Left lobe of liver (tissue), 2 donors: ENCODE results near the gene P4HTM. TPM values are rescaled to one million over a fixed set of nuclear protein-coding genes. Genes with fewer than 3 reads are reported as not detected.
A peak's percentile ranks its signal among the peaks of the same experiment; 100 is the strongest.

Experiments
- ATAC-seq: fragments of 200-7000 bp; cut with Tn5 transposase; one replicate; pipeline ENCODE4 v1.9.1; 2020; ENCODE audit warnings: mild to moderate bottlenecking, moderate library complexity
- DNase-seq: peaks from one replicate; pipeline ENCODE4 v3.0.0-alpha.2; 2020; ENCODE audit warnings: low spot score
- total RNA-seq: library from RNA; stranded (reverse); gene quantifications from one replicate; pipeline ENCODE4 v1.2.1, GENCODE V29; 2021
- donor health status: DM: no; HTN: no; CAD: no; lungs with moderate emphysema.
- donor health status: DM: no; HTN: yes; CAD: no.

Gene P4HTM
- total RNA-seq, 1 donor from 2014 or later: 13.7 TPM

- DNase-seq (no peak), ATAC-seq (no peak)
Observed at GRCh38 chr3:48982686-48983085, 7.4 kb upstream of the P4HTM start.

DNA sequence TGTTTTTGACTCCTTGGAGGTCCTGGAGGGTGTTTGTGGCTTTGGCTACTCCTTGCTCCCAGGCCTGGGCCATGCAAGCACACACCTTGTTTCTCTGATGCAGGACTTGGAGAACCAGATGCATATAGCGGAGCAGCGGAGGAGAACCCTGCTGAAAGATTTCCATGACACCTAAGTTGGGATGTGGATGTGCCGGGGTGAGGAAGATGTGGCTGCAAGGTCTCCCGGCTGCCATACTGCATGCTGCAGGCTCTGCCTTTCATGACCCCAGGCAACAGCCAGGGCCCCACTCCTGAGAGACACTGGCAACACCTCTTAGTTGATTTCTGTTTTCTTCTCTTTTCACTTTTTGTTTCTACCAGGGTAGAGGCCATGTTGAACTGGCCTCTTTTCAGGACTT, 6.9 kb upstream of the P4HTM start:
- DNase-seq: no peak
- no peak for ATAC-seq

GRCh38 chr3:48984663-48985062, 5.4 kb upstream of the P4HTM start:
- ATAC-seq (no peak), DNase-seq (no peak)

GRCh38 chr3:48985831-48986376, 4.1 kb upstream of the P4HTM start:
- DNase-seq (no peak), ATAC-seq (no peak)

GRCh38 chr3:48989126-48989795, 780 bp upstream of the P4HTM start:
- ATAC-seq: no peak

GRCh38 chr3:48990636-48991469, 812 bp downstream of the P4HTM start:
- ATAC-seq (peak; percentile 5), DNase-seq (peak; percentile 48)

More at GRCh38 chr3:48989126-48989795, 780 bp upstream of the P4HTM start:
- DNase-seq: no peak

DNA sequence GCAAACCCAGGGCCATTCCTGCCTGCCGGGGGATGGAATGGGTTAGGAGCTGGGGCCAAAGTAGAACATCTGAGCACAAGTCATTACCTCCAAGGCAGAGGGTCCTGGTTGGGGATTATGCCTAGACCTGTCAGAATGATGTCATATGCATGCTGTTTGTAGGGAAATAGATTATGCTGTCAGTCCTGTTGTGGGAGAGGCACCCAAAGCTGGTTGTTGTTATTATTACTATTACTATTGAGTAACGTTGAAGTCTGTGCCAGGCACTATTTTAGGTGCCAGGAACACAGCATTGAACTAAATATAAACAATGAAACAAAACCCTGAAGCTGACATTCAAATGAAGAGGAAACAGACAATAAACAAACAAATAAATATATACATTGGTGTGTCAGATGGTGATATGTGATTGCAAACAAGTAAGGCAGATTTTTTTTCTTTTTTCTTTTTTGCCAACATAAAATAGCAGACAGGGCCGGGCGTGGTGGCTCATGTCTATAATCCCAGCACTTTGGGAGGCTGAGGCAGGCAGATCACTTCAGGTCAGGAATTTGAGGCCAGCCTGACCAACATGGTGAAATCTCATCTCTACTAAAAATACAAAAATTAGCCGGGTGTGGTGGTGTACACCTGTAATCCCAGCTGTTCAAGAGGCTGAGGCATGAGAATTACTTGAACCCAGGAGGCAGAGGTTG, 2.0 kb downstream of the P4HTM start:
- no peak for ATAC-seq
- DNase-seq: no peak

GRCh38 chr3:48993834-48994233, 3.8 kb downstream of the P4HTM start:
- ATAC-seq (no peak), DNase-seq (no peak)

- no peak for ATAC-seq
- no peak for DNase-seq
Observed at GRCh38 chr3:48996640-48997039, 6.6 kb downstream of the P4HTM start.

- no peak for DNase-seq
- no peak for ATAC-seq
Observed at GRCh38 chr3:48997102-48997635, 7.1 kb downstream of the P4HTM start.

GRCh38 chr3:48997714-48998637, 7.9 kb downstream of the P4HTM start:
- no peak for DNase-seq
- ATAC-seq: no peak

- DNase-seq (no peak), ATAC-seq (no peak)
Observed at GRCh38 chr3:48999085-48999858, 9.2 kb downstream of the P4HTM start.

- ATAC-seq: no peak
- DNase-seq: no peak
Observed at GRCh38 chr3:49001155-49001554, 11.1 kb downstream of the P4HTM start.

- DNase-seq (peak; percentile 70), ATAC-seq (peak; percentile 1)
Observed at GRCh38 chr3:49004352-49005302, 14.6 kb downstream of the P4HTM start.

GRCh38 chr3:49005303-49005680, 15.3 kb downstream of the P4HTM start:
- ATAC-seq: no peak
- no peak for DNase-seq

DNA sequence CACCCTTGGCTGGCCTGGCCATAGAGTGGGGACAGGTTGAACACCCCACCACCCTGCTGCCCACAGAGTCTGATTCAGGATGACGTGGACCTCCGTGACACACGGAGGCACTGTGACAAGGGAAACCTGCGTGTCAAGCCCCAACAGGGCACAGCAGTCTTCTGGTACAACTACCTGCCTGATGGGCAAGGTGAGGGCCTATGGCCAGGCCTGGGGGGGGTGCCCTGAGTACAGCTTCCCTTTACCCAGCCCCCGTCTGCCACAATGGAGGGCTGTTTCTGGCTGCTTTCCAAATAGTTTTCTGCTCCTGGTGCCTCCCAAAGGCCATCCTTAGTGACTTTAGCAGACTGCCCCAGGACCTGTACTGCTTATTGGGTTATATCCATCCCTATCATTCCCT, 16.0 kb downstream of the P4HTM start:
- ATAC-seq: no peak
- no peak for DNase-seq

- DNase-seq (no peak), ATAC-seq (peak; percentile 1)
Observed at GRCh38 chr3:49006408-49007067, 16.5 kb downstream of the P4HTM start.
